Measurements from ENCODE around the gene TOX2. TPM values are rescaled to one million over a fixed set of nuclear protein-coding genes. Genes with fewer than 3 reads are reported as not detected.

The TOX2 gene
- total RNA-seq, 1 donor from 2014 or later, result 0.94 TPM

- peaks cover 17% of the 10 kb centered on the region for H3K9me3 Mint-ChIP-seq
- H3K27me3 Mint-ChIP-seq (ENCODE audit: low read depth), result peaks cover 49% of the 10 kb centered on the region
- no peak for DNase-seq (ENCODE audit: low spot score in 2 of 2, unreplicated experiment in 2 of 2)
- H3K27ac Mint-ChIP-seq, result no peak overlapping the region
- H3K4me1 Mint-ChIP-seq, result peaks cover 12% of the 10 kb centered on the region
- H3K36me3 Mint-ChIP-seq, result no peaks in the 10 kb centered on the region
- H3K4me3 Mint-ChIP-seq, result no peak overlapping the region
- TF ChIP-seq CTCF (IDR thresholded peaks at IDR 0.05; ENCODE audit: unreplicated experiment), result no peak
Measured at GRCh38 chr20:44102582-44102981, 187.9 kb downstream of the TOX2 start.

- DNase-seq (ENCODE audit: low spot score in 2 of 2, unreplicated experiment in 2 of 2), result no peak
- H3K27me3 Mint-ChIP-seq (ENCODE audit: low read depth), result peaks cover 50% of the 10 kb centered on the region
Measured at GRCh38 chr20:44104798-44105517, 190.3 kb downstream of the TOX2 start.

GRCh38 chr20:44106615-44107014 lies 192.0 kb downstream of the TOX2 start:
- Mint-ChIP-seq H3K4me1 (peaks cover 14% of the 10 kb centered on the region), H3K36me3 (no peaks in the 10 kb centered on the region), H3K27me3 (ENCODE audit: low read depth) (peaks cover 41% of the 10 kb centered on the region), H3K27ac (no peak overlapping the region), H3K4me3 (no peak overlapping the region), H3K9me3 (peaks cover 24% of the 10 kb centered on the region)
- TF ChIP-seq CTCF (IDR thresholded peaks at IDR 0.05; ENCODE audit: unreplicated experiment), result no peak
- DNase-seq (ENCODE audit: low spot score in 2 of 2, unreplicated experiment in 2 of 2), result no peak

More at GRCh38 chr20:44104798-44105517, 190.3 kb downstream of the TOX2 start:
- TF ChIP-seq CTCF (IDR thresholded peaks at IDR 0.05; ENCODE audit: unreplicated experiment), result no peak
- H3K4me1 Mint-ChIP-seq, result peaks cover 10% of the 10 kb centered on the region
- no peaks in the 10 kb centered on the region for H3K36me3 Mint-ChIP-seq
- no peak overlapping the region for H3K4me3 Mint-ChIP-seq
- no peak overlapping the region for H3K27ac Mint-ChIP-seq
- peaks cover 24% of the 10 kb centered on the region for H3K9me3 Mint-ChIP-seq

GRCh38 chr20:44109951-44110361 lies 195.3 kb downstream of the TOX2 start:
- Mint-ChIP-seq H3K27ac (no peak overlapping the region), H3K9me3 (peaks cover 12% of the 10 kb centered on the region), H3K36me3 (no peaks in the 10 kb centered on the region), H3K4me1 (peaks cover 16% of the 10 kb centered on the region), H3K4me3 (no peak overlapping the region), H3K27me3 (ENCODE audit: low read depth) (peaks cover 17% of the 10 kb centered on the region)
- no peak for DNase-seq (ENCODE audit: low spot score in 2 of 2, unreplicated experiment in 2 of 2)
- TF ChIP-seq CTCF (IDR thresholded peaks at IDR 0.05; ENCODE audit: unreplicated experiment), result peak; percentile 17

GRCh38 chr20:44110816-44111568 lies 196.3 kb downstream of the TOX2 start:
- peaks cover 10% of the 10 kb centered on the region for H3K4me1 Mint-ChIP-seq
- peaks cover 13% of the 10 kb centered on the region for H3K27me3 Mint-ChIP-seq (ENCODE audit: low read depth)
- no peak for DNase-seq (ENCODE audit: low spot score in 2 of 2, unreplicated experiment in 2 of 2)
- no peaks in the 10 kb centered on the region for H3K36me3 Mint-ChIP-seq
- peaks cover 12% of the 10 kb centered on the region for H3K9me3 Mint-ChIP-seq
- no peak overlapping the region for H3K4me3 Mint-ChIP-seq
- TF ChIP-seq CTCF (IDR thresholded peaks at IDR 0.05; ENCODE audit: unreplicated experiment), result no peak
- no peak overlapping the region for H3K27ac Mint-ChIP-seq
